ENCODE data around the gene TMEM259. TPM values are rescaled to one million over a fixed set of nuclear protein-coding genes. Genes with fewer than 3 reads are reported as not detected.

The TMEM259 gene
- total and polyA plus RNA-seq, 2 donors from 2014 or later = 129 to 180 TPM

GRCh38 chr19:1040476-1041271 lies 19.8 kb upstream of the TMEM259 start:
- H3K4me3 ChIP-seq (ENCODE audit: low read length in 3 of 3) = peak overlapping the region; percentile 46 to 74 (median 51)
- no peaks in the 10 kb centered on the region for H3K9me3 ChIP-seq (ENCODE audit: control insufficient read depth in 2 of 3, insufficient read depth in 1 of 3, low read length in 3 of 3)
- FAIRE-seq (no peak), DNase-seq (peak; percentile 88 to 95 (median 91))
- no peaks in the 10 kb centered on the region for H3K27me3 ChIP-seq (ENCODE audit: control insufficient read depth, insufficient read depth, low read length)
- H3K36me3 ChIP-seq (ENCODE audit: control insufficient read depth in 2 of 3, insufficient read depth in 3 of 3, low read length in 3 of 3) = no peaks in the 10 kb centered on the region
- H3K9ac ChIP-seq (ENCODE audit: low read length in 3 of 3) = peak overlapping the region in 2 of 3 donors; percentile 27 to 71
- no peak for TF ChIP-seq CTCF (IDR thresholded peaks at IDR 0.05; ENCODE audit: borderline replicate concordance, extremely low read depth, insufficient read depth)
- intact Hi-C loops (cut with DNase I) = no loop called here
- peaks cover 0 to 19% (median 9%) of the 10 kb centered on the region in 3 donors for H3K4me1 ChIP-seq (ENCODE audit: control insufficient read depth in 2 of 3, insufficient read depth in 2 of 3, low read depth in 1 of 3, low read length in 3 of 3)
- H3K27ac ChIP-seq (ENCODE audit: low read depth in 2 of 2, low read length in 2 of 2) = peak overlapping the region in 1 of 2 donors; percentile 43

DNA sequence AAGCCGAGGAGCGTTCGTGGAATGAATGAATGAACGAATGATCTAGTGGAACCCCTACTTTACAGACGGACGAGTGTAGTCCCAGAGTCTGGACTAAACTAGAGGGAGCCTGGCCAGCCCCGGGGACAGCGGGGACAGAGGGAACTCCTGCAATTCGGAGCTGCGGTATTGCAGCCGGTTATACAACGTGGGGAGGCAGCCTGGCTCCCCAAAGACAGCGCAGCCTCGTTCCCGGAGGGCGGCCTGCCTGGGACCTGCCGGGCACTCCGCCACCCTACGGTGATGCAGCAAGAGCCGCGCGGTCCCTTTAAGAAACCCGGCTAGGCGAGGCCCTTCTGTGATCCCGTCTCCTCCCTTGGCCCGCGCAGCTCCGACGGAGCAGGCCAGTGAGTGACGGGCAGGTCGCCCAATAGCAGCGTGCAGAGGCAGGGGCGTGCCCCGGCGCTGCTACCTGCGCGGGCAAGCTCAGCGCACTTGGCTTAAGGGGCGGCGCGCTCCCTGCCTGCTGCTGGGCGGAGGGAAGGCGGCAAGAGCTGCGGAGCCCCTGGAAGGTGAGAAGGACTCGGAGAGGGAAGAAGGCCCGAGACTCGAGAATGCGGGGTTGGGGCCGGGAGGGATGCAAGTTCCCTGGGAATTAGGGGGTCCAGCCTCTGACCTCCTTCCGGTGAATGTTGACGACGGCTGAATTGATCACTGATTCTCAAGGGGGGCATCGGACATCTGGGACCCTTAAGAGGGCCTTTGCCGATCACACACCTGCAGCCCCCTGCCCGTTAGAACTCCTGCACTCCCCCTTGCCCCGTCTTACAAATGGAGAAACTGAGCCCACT lies 18.9 kb upstream of the TMEM259 start, which contains the start of gene ABCA7:
TSS of gene ABCA7 (plus strand) at position 462 of the 830 bp plus-strand sequence. CDS start 1,255 bp downstream, outside the sequence.
- Histone ChIP-seq H3K4me1 (ENCODE audit: control insufficient read depth in 2 of 3, insufficient read depth in 2 of 3, low read depth in 1 of 3, low read length in 3 of 3) (peaks cover 0 to 19% (median 9%) of the 10 kb centered on the region in 3 donors), H3K9me3 (ENCODE audit: control insufficient read depth in 2 of 3, insufficient read depth in 1 of 3, low read length in 3 of 3) (no peaks in the 10 kb centered on the region), H3K27ac (ENCODE audit: low read depth in 2 of 2, low read length in 2 of 2) (peak within 1 kb of the TSS in 1 of 2 donors; percentile 43), H3K27me3 (ENCODE audit: control insufficient read depth, insufficient read depth, low read length) (no peaks in the 10 kb centered on the region), H3K4me3 (ENCODE audit: low read length in 3 of 3) (peak within 1 kb of the TSS; percentile 46 to 74 (median 51)), H3K9ac (ENCODE audit: low read length in 3 of 3) (peak within 1 kb of the TSS; percentile 26 to 71 (median 27)), H3K36me3 (ENCODE audit: control insufficient read depth in 2 of 3, insufficient read depth in 3 of 3, low read length in 3 of 3) (no peaks in the 10 kb centered on the region)
- TF ChIP-seq CTCF (IDR thresholded peaks at IDR 0.05; ENCODE audit: borderline replicate concordance, extremely low read depth, insufficient read depth) = peak; percentile 17
- FAIRE-seq = no peak
- DNase-seq = peak; percentile 98 to 99 (median 99)
- intact Hi-C loops (cut with DNase I) = no loop called here

DNA sequence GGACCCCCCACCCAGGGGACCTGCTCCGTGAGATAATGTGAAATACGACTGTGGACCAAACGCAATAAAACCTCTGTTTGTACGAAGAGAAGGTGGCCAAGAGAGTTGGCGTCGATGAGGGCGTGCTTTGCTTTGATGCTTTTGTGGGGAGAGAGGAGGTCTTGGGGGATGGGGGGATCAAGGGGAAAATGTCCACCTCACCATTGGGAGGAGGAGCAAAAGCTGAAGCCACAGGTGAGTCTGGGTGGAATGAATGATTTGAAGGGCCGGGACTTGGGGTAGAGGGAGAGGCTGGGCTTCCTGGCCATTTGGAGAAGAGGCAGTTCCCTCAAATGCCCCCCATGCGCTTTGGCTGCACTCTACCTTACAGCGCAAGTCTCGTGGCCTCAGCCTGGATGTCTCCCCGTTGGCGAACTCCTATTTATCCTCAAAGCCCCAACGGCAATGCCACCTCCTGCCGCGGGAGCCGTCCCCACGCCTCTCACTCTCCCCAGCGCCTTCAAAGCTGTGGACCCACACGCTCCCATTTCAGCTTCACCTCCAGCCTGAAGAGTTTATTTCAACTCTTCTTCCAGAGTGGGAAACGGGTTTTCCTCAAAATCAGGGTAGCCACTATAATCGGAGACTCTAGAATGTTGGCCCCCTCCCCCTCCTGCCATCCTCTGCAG lies 18.2 kb upstream of the TMEM259 start:
- DNase-seq = no peak
- H3K4me3 ChIP-seq (ENCODE audit: low read length in 3 of 3) = peak overlapping the region in 1 of 3 donors; percentile 74
- no peak for TF ChIP-seq CTCF (IDR thresholded peaks at IDR 0.05; ENCODE audit: borderline replicate concordance, extremely low read depth, insufficient read depth)
- H3K9ac ChIP-seq (ENCODE audit: low read length in 3 of 3) = no peak overlapping the region
- H3K4me1 ChIP-seq (ENCODE audit: control insufficient read depth in 2 of 3, insufficient read depth in 2 of 3, low read depth in 1 of 3, low read length in 3 of 3) = peaks cover 0 to 19% (median 9%) of the 10 kb centered on the region in 3 donors
- no peak for FAIRE-seq
- H3K27me3 ChIP-seq (ENCODE audit: control insufficient read depth, insufficient read depth, low read length) = no peaks in the 10 kb centered on the region
- H3K9me3 ChIP-seq (ENCODE audit: control insufficient read depth in 2 of 3, insufficient read depth in 1 of 3, low read length in 3 of 3) = no peaks in the 10 kb centered on the region
- H3K27ac ChIP-seq (ENCODE audit: low read depth in 2 of 2, low read length in 2 of 2) = no peak overlapping the region
- H3K36me3 ChIP-seq (ENCODE audit: control insufficient read depth in 2 of 3, insufficient read depth in 3 of 3, low read length in 3 of 3) = no peaks in the 10 kb centered on the region
- intact Hi-C loops (cut with DNase I) = no loop called here

Data from kidney (tissue), 14 donors.